ENCODE results near the gene PLPP7. TPM values are rescaled to one million over a fixed set of nuclear protein-coding genes. Genes with fewer than 3 reads are reported as not detected.

The PLPP7 gene
- total RNA-seq, 3 donors from 2014 or later = 0.58 to 9.7 (median 1.0) TPM

DNA sequence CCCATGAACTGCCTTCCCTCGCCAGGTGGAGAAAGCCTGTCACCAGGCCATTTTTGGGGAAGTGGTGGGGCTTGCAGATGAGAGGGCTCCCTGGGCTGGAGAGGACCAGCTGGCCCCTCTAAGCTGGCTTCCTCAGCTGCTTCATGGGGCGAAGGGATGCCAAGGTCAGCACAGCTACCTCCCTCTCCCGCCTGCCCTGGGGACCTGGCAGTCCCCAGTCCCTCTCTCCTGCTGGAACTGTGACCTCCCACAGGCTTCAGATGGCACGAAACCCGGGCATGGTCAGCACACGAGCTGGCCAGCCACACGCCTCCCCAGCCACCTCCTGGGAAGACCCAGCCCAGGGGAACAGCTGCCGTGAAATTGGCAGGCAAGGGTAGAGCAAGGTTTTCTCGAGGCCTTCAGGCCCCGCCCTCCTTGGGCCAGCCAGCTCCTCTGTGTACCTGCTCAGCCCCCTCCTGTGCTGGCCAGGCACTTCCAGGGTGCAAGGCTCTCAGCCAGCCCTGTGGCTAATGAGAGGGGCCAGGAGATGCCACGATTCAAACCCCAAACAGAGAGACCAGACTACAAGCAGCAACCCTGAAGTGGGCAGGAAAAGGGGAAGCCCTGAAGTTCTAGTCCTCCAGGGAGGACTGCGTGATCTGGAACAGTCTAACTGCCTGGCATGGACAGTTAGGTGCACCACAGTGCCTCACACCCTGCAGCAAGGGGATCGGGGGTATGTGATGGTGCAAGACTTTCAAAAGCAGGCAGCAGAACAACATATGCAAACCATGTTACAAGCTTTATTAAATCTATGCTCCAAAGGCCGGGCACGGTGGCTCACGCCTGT is 12.9 kb downstream of the PLPP7 start:
- Histone ChIP-seq H3K9me3 (no peaks in the 10 kb centered on the region), H3K4me3 (no peak overlapping the region), H3K4me1 (ENCODE audit: low read depth) (no peaks in the 10 kb centered on the region), H3K36me3 (ENCODE audit: low read depth) (no peaks in the 10 kb centered on the region)
- TF ChIP-seq, protein P1, sequence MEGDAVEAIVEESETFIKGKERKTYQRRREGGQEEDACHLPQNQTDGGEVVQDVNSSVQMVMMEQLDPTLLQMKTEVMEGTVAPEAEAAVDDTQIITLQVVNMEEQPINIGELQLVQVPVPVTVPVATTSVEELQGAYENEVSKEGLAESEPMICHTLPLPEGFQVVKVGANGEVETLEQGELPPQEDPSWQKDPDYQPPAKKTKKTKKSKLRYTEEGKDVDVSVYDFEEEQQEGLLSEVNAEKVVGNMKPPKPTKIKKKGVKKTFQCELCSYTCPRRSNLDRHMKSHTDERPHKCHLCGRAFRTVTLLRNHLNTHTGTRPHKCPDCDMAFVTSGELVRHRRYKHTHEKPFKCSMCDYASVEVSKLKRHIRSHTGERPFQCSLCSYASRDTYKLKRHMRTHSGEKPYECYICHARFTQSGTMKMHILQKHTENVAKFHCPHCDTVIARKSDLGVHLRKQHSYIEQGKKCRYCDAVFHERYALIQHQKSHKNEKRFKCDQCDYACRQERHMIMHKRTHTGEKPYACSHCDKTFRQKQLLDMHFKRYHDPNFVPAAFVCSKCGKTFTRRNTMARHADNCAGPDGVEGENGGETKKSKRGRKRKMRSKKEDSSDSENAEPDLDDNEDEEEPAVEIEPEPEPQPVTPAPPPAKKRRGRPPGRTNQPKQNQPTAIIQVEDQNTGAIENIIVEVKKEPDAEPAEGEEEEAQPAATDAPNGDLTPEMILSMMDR (IDR thresholded peaks at IDR 0.05) = no peak
- no peak for DNase-seq
- no peak for ATAC-seq
- intact Hi-C loops (cut with DNase I, micrococcal nuclease) = no loop called here

DNA sequence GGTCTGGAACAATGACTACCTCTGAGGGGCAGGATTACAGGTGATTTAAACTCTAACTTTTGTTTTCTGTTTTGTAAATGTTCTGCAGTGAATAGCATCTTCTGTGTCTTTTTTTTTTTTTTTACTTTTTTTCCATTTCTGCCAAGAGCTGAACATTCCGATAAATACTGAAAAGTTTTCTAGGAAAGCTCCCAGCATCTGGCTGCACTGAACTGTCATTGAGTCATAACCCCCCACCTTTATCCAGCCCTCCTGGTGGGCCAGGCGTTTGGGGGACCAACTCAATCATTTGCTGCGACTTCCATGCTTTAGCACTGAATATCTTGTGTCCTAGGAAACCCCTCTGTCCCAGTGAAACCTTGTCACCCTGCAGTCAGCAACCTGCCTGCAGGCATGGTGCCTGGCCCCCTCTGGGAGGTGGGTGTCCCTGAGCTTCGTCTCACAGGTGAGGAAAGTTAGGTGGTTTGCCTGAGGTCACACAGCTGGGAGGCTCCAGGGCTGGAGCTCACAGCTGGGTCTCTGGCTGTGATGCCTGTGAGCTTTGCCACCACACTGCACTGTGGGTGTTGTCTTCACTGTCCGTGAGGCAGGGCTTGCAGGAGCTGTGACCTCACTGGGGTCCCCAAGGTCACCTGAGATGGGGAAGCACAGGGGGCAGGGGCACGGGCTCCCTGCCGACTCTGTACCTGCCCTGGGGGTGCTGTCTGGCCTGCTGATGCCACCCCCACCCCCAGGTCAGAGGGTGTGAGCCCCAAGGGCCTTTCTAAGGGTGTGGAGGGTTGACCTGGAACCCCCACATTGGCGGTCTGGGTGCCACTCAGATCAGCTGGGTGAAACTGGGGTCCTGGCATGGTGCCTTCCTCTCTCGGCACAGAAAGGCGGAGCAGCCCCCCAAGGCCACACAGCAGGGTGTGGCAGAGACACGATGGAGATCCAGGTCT is 14.1 kb downstream of the PLPP7 start:
- no peaks in the 10 kb centered on the region for H3K4me1 ChIP-seq (ENCODE audit: low read depth)
- TF ChIP-seq, protein P1 (IDR thresholded peaks at IDR 0.05) = no peak
- no peaks in the 10 kb centered on the region for H3K9me3 ChIP-seq
- DNase-seq = no peak
- no peaks in the 10 kb centered on the region for H3K36me3 ChIP-seq (ENCODE audit: low read depth)
- intact Hi-C loops (cut with DNase I, micrococcal nuclease) = no loop called here
- no peak for ATAC-seq
- H3K4me3 ChIP-seq = no peak overlapping the region

GRCh38 chr9:131304676-131305355 is 15.3 kb downstream of the PLPP7 start:
- no peaks in the 10 kb centered on the region for H3K9me3 ChIP-seq
- ATAC-seq (no peak), DNase-seq (no peak)
- no peaks in the 10 kb centered on the region for H3K36me3 ChIP-seq (ENCODE audit: low read depth)
- TF ChIP-seq, protein P1 (IDR thresholded peaks at IDR 0.05) = no peak
- no peak overlapping the region for H3K4me3 ChIP-seq
- no peaks in the 10 kb centered on the region for H3K4me1 ChIP-seq (ENCODE audit: low read depth)
- intact Hi-C loops (cut with DNase I, micrococcal nuclease) = no loop called here

GRCh38 chr9:131306397-131307004 is 17.0 kb downstream of the PLPP7 start:
- TF ChIP-seq, protein P1 (IDR thresholded peaks at IDR 0.05) = no peak
- intact Hi-C loops (cut with DNase I, micrococcal nuclease) = no loop called here
- DNase-seq (no peak), ATAC-seq (no peak)
- H3K4me1 ChIP-seq (ENCODE audit: low read depth) = no peaks in the 10 kb centered on the region
- H3K4me3 ChIP-seq = no peak overlapping the region
- no peaks in the 10 kb centered on the region for H3K9me3 ChIP-seq
- no peaks in the 10 kb centered on the region for H3K36me3 ChIP-seq (ENCODE audit: low read depth)

- no peak overlapping the region for H3K4me3 ChIP-seq
- no peak for DNase-seq
- TF ChIP-seq, protein P1 (IDR thresholded peaks at IDR 0.05) = no peak
- H3K36me3 ChIP-seq (ENCODE audit: low read depth) = no peaks in the 10 kb centered on the region
- no peaks in the 10 kb centered on the region for H3K9me3 ChIP-seq
- H3K4me1 ChIP-seq (ENCODE audit: low read depth) = peaks cover 3% of the 10 kb centered on the region
- intact Hi-C loops (cut with DNase I, micrococcal nuclease) = no loop called here
- ATAC-seq = no peak
Observed at GRCh38 chr9:131307974-131308373, 18.5 kb downstream of the PLPP7 start.

Data from mucosa of descending colon (tissue), 3 donors.